AG04449 (cell line): Measurements from ENCODE around the gene ADAMTS6.

Experiments
- CTCF ChIA-PET: fragments of 350-600 bp; formaldehyde crosslinking; extraction: SDS; loops from one replicate; lab custom pipeline; 2021; ENCODE audit warnings: antibody characterized with exemption; lab: Yijun Ruan, JAX
- POLR2A ChIA-PET: fragments of 400-600, 350-600 bp; formaldehyde crosslinking; extraction: SDS; loops from one replicate; lab custom pipeline; 2020; ENCODE audit warnings: antibody characterized with exemption, inconsistent platforms; lab: Yijun Ruan, JAX
- DNase-seq: peaks from one replicate; pipeline ENCODE4 v3.0.0-alpha.2; 2010; ENCODE audit warnings: low read depth, low spot score
- H3K4me3 ChIP-seq: 2 replicates; pipeline ENCODE4 v1.5.1; 2011; ENCODE audit warnings: low read depth, mild to moderate bottlenecking, control low read depth, low read length
- CTCF ChIP-seq: IDR thresholded peaks from one replicate; pipeline ENCODE4 v1.5.1; 2011; ENCODE audit warnings: mild to moderate bottlenecking, moderate library complexity, low read length, control low read depth, inconsistent platforms; ENCODE audit not compliant: insufficient read depth; ENCODE audit errors: missing control alignments

The ADAMTS6 gene

GRCh38 chr5:65475895-65476294, 5.8 kb downstream of the ADAMTS6 start:
- no peak for TF ChIP-seq CTCF
- POLR2A ChIA-PET, result no interaction called here
- no peak for DNase-seq
- CTCF ChIA-PET, result interaction anchor here (1.5 kb wide), 1 partner anchor 665 kb away, joined by 3 read pairs; no protein-coding TSS in a partner anchor
- H3K4me3 ChIP-seq, result no peak overlapping the region

GRCh38 chr5:65475336-65475735, 6.4 kb downstream of the ADAMTS6 start:
- no peak for TF ChIP-seq CTCF
- ChIA-PET POLR2A (no interaction called here), CTCF (interaction anchor here (0.8 to 1.5 kb wide), 4 partner anchors 8 to 664 kb away, joined by 3 read pairs; no protein-coding TSS in a partner anchor)
- no peak overlapping the region for H3K4me3 ChIP-seq
- no peak for DNase-seq

GRCh38 chr5:65474130-65474711, 7.5 kb downstream of the ADAMTS6 start:
- CTCF ChIA-PET, result interaction anchor here (0.6 to 1.2 kb wide), 4 partner anchors 9 to 839 kb away, joined by 3 read pairs; no protein-coding TSS in a partner anchor
- TF ChIP-seq CTCF, result no peak
- POLR2A ChIA-PET, result interaction anchor here (0.6 kb wide), 1 partner anchor 174 kb away, joined by 3 read pairs; no protein-coding TSS in a partner anchor
- no peak for DNase-seq
- H3K4me3 ChIP-seq, result no peak overlapping the region

GRCh38 chr5:65468633-65469032, 13.1 kb downstream of the ADAMTS6 start:
- H3K4me3 ChIP-seq, result no peak overlapping the region
- TF ChIP-seq CTCF, result no peak
- no peak for DNase-seq
- ChIA-PET POLR2A (no interaction called here), CTCF (no interaction called here)

- TF ChIP-seq CTCF, result no peak
- POLR2A ChIA-PET, result interaction anchor here (0.5 kb wide), 1 partner anchor 21 kb away, joined by 3 read pairs; no protein-coding TSS in a partner anchor
- no peak overlapping the region for H3K4me3 ChIP-seq
- CTCF ChIA-PET, result no interaction called here
- DNase-seq, result no peak
These were observed 19.5 kb downstream of the ADAMTS6 start for GRCh38 chr5:65462139-65462705.

- DNase-seq, result no peak
- ChIA-PET CTCF (no interaction called here), POLR2A (no interaction called here)
These were observed 20.2 kb downstream of the ADAMTS6 start for GRCh38 chr5:65461490-65461889.

More at GRCh38 chr5:65461490-65461889, 20.2 kb downstream of the ADAMTS6 start:
- no peak overlapping the region for H3K4me3 ChIP-seq
- no peak for TF ChIP-seq CTCF
